GM13977 (cell line): ENCODE data around the gene CCDC85A.

Source experiments
- DNase-seq: peaks from one replicate; pipeline ENCODE4 v3.0.0; 2012; ENCODE audit warnings: low spot score
- CTCF ChIP-seq: IDR thresholded peaks from 2 replicates; pipeline ENCODE4 v1.5.1; 2012; ENCODE audit warnings: mild to moderate bottlenecking, control low read depth; ENCODE audit not compliant: insufficient read depth; ENCODE audit errors: extremely low read depth, missing control alignments
- in situ Hi-C: fragments of 300-500 bp; cut with MboI; formaldehyde crosslinking; loops from one replicate; pipeline ENCODE4 v1.12.0; 2022; ENCODE audit warnings: low sequenced_read_pairs, low pct_unique_long_range_greater_than_20kb, mixed read lengths, inconsistent platforms; ENCODE audit not compliant: unreplicated experiment

CCDC85A gene

GRCh38 chr2:56347881-56348280 lies 164.1 kb downstream of the CCDC85A start:
- in situ Hi-C loops, result no loop called here
- DNase-seq, result no peak
- TF ChIP-seq CTCF, result no peak

GRCh38 chr2:56348392-56349210 lies 164.8 kb downstream of the CCDC85A start:
- in situ Hi-C loops, result no loop called here
- DNase-seq, result no peak
- no peak for TF ChIP-seq CTCF

GRCh38 chr2:56357655-56358295 lies 174.0 kb downstream of the CCDC85A start:
- in situ Hi-C loops, result no loop called here
- DNase-seq, result no peak
- no peak for TF ChIP-seq CTCF

GRCh38 chr2:56361844-56362243 lies 178.1 kb downstream of the CCDC85A start:
- no peak for DNase-seq
- in situ Hi-C loops, result no loop called here
- TF ChIP-seq CTCF, result no peak

GRCh38 chr2:56364902-56365301 lies 181.1 kb downstream of the CCDC85A start:
- in situ Hi-C loops, result no loop called here
- TF ChIP-seq CTCF, result no peak
- no peak for DNase-seq

GRCh38 chr2:56369316-56369715 lies 185.5 kb downstream of the CCDC85A start:
- no peak for TF ChIP-seq CTCF
- in situ Hi-C loops, result no loop called here
- no peak for DNase-seq
